PC-9 (cell line): ENCODE results near the gene APBA2. TPM values are rescaled to one million over a fixed set of nuclear protein-coding genes. Genes with fewer than 3 reads are reported as not detected.

Experiments used
- BruUV-seq: library from RNA; stranded (reverse); fragments of 400-500 nt; replicated peaks from 2 replicates; lab custom pipeline; 2021; lab: Mats Ljungman, UMichigan
- CTCF ChIA-PET: fragments of 300-600 bp; sonication (Branson Sonifier 250); formaldehyde crosslinking; loops from one replicate; lab custom pipeline; 2022; ENCODE audit warnings: antibody characterized with exemption; lab: Charles Lee
- POLR2A ChIA-PET: fragments of 300-600 bp; sonication (Branson Sonifier 250); formaldehyde crosslinking; loops from one replicate; lab custom pipeline; 2022; ENCODE audit warnings: antibody characterized with exemption; ENCODE audit not compliant: unreplicated experiment; lab: Charles Lee
- DNase-seq, 2 experiments: peaks; one replicate each; pipeline versions ENCODE4 v3.0.0 to v3.0.0-alpha.2; 2015 to 2022; ENCODE audit warnings: mixed read lengths in 1 of 2
- H2AFZ ChIP-seq: fragments of 200-600 bp; sonication (generic); 2 replicates; pipeline ENCODE4 v1.8.1; 2017; ENCODE audit warnings: antibody characterized with exemption
- H3F3A ChIP-seq: fragments of 200-600 bp; sonication (generic); 2 replicates; pipeline ENCODE4 v1.8.1; 2017; ENCODE audit warnings: antibody characterized with exemption, mild to moderate bottlenecking, low read depth; ENCODE audit not compliant: insufficient read depth
- H3K27ac ChIP-seq: fragments of 200-600 bp; sonication (generic); 2 replicates; pipeline ENCODE4 v1.6.1; 2016; ENCODE audit warnings: mixed run types
- H3K27me3 ChIP-seq: fragments of 200-600 bp; sonication (generic); 2 replicates; pipeline ENCODE4 v1.6.1; 2016; ENCODE audit warnings: low read depth, mixed run types; ENCODE audit not compliant: insufficient read depth
- H3K36me3 ChIP-seq: fragments of 200-600 bp; sonication (generic); 2 replicates; pipeline ENCODE4 v1.6.1; 2016; ENCODE audit warnings: low read depth, mixed run types
- H3K4me1 ChIP-seq: fragments of 200-600 bp; sonication (generic); replicated peaks from 2 replicates; pipeline ENCODE4 v1.6.1; 2016; ENCODE audit warnings: mixed run types; ENCODE audit not compliant: insufficient read depth
- H3K4me2 ChIP-seq: fragments of 200-600 bp; sonication (generic); 2 replicates; pipeline ENCODE4 v1.6.1; 2017; ENCODE audit warnings: mixed run types
- H3K4me3 ChIP-seq: fragments of 200-600 bp; sonication (generic); 2 replicates; pipeline ENCODE4 v1.6.1; 2016; ENCODE audit warnings: mixed run types
- H3K79me2 ChIP-seq: fragments of 200-600 bp; sonication (generic); 2 replicates; pipeline ENCODE4 v1.6.1; 2017; ENCODE audit warnings: low read depth, mixed run types
- H3K9me2 ChIP-seq: fragments of 200-600 bp; sonication (generic); 2 replicates; pipeline ENCODE4 v1.8.1; 2017; ENCODE audit warnings: mild to moderate bottlenecking; ENCODE audit not compliant: insufficient read depth
- H3K9me3 ChIP-seq: fragments of 200-600 bp; sonication (generic); 2 replicates; pipeline ENCODE4 v1.8.1; 2016; ENCODE audit warnings: low read depth; ENCODE audit not compliant: insufficient read depth
- H4K20me1 ChIP-seq: fragments of 200-600 bp; sonication (generic); 2 replicates; pipeline ENCODE4 v1.8.1; 2017; ENCODE audit not compliant: insufficient read depth
- CTCF ChIP-seq: fragments of 200-600 bp; sonication (generic); conservative IDR thresholded peaks from 2 replicates; pipeline ENCODE4 v1.6.1; 2017; ENCODE audit warnings: mixed run types, antibody characterized with exemption, mild to moderate bottlenecking, moderate library complexity
- EZH2 ChIP-seq: fragments of 200-600 bp; sonication (generic); IDR thresholded peaks from 2 replicates; pipeline ENCODE4 v1.8.0; 2017; ENCODE audit warnings: antibody characterized with exemption, low read depth
- intact Hi-C: fragments of 100-400 bp; cut with micrococcal nuclease; formaldehyde crosslinking; loops from one replicate; pipeline ENCODE4 v1.10.0; 2022; ENCODE audit not compliant: unreplicated experiment
- total RNA-seq: library from RNA; stranded (reverse); gene quantifications from 2 replicates; pipeline ENCODE4 v1.2.3, GENCODE V29; 2021

The APBA2 gene
- total RNA-seq, 1 experiment from 2014 or later = not detected

GRCh38 chr15:29099131-29099880 is 213.5 kb downstream of the APBA2 start:
- H3K4me1 ChIP-seq = no peaks in the 10 kb centered on the region
- ChIA-PET POLR2A (no interaction called here), CTCF (no interaction called here)
- no peaks in the 10 kb centered on the region for H4K20me1 ChIP-seq
- H2AFZ ChIP-seq = no peak overlapping the region
- H3K36me3 ChIP-seq = no peaks in the 10 kb centered on the region
- H3K4me2 ChIP-seq = no peak overlapping the region
- H3K79me2 ChIP-seq = no peaks in the 10 kb centered on the region
- H3K4me3 ChIP-seq = no peak overlapping the region
- H3K27ac ChIP-seq = no peak overlapping the region
- H3K9me3 ChIP-seq = no peaks in the 10 kb centered on the region
- H3K27me3 ChIP-seq = peaks cover 58% of the 10 kb centered on the region
- DNase-seq = no peak
- intact Hi-C loops = no loop called here
- no peaks in the 10 kb centered on the region for H3K9me2 ChIP-seq
- BruUV-seq = no TSS peak
- TF ChIP-seq EZH2 (no peak), CTCF (no peak)
- H3F3A ChIP-seq = no peaks in the 10 kb centered on the region

- H3K4me1 ChIP-seq = no peaks in the 10 kb centered on the region
- no peaks in the 10 kb centered on the region for H3K36me3 ChIP-seq
- H3K79me2 ChIP-seq = no peaks in the 10 kb centered on the region
- H3K27me3 ChIP-seq = peaks cover 48% of the 10 kb centered on the region
- ChIA-PET POLR2A (no interaction called here), CTCF (no interaction called here)
- intact Hi-C loops = no loop called here
- no peaks in the 10 kb centered on the region for H3F3A ChIP-seq
- no peak overlapping the region for H3K4me2 ChIP-seq
- DNase-seq = no peak
- no peak for TF ChIP-seq EZH2
- no peak for TF ChIP-seq CTCF
- no peak overlapping the region for H3K27ac ChIP-seq
- no peaks in the 10 kb centered on the region for H3K9me3 ChIP-seq
- H3K4me3 ChIP-seq = no peak overlapping the region
- H3K9me2 ChIP-seq = no peaks in the 10 kb centered on the region
- no peaks in the 10 kb centered on the region for H4K20me1 ChIP-seq
- no peak overlapping the region for H2AFZ ChIP-seq
- no TSS peak for BruUV-seq
Measured at GRCh38 chr15:29100486-29101000, 214.8 kb downstream of the APBA2 start.

- intact Hi-C loops = no loop called here
- no peak for TF ChIP-seq CTCF
- no peak for DNase-seq
- H2AFZ ChIP-seq = no peak overlapping the region
- H3K9me3 ChIP-seq = no peaks in the 10 kb centered on the region
- BruUV-seq = no TSS peak
- no peak overlapping the region for H3K27ac ChIP-seq
- no peak overlapping the region for H3K4me3 ChIP-seq
- no peaks in the 10 kb centered on the region for H3K79me2 ChIP-seq
- ChIA-PET POLR2A (no interaction called here), CTCF (no interaction called here)
- H3K36me3 ChIP-seq = no peaks in the 10 kb centered on the region
- H3F3A ChIP-seq = no peaks in the 10 kb centered on the region
- no peak overlapping the region for H3K4me2 ChIP-seq
- no peaks in the 10 kb centered on the region for H3K4me1 ChIP-seq
- peaks cover 39% of the 10 kb centered on the region for H3K27me3 ChIP-seq
- no peaks in the 10 kb centered on the region for H3K9me2 ChIP-seq
- H4K20me1 ChIP-seq = no peaks in the 10 kb centered on the region
Measured at GRCh38 chr15:29101491-29101890, 215.7 kb downstream of the APBA2 start.
